Stimulated activated CD4-positive, alpha-beta T cell treated with anti-CD3 and anti-CD28 coated beads, Interleukin-4, amount 100 ng/mL, for 24 hours (primary cell): Measurements from ENCODE around the gene GRIA1.

Source experiments
- DNase-seq: peaks from one replicate; pipeline ENCODE4 v3.0.0-alpha.2; 2020

The GRIA1 gene

GRCh38 chr5:153490118-153491037 is at the start of gene GRIA1:
Gene GRIA1 (plus strand): TSS chr5:153490670.
- DNase-seq, result no peak

DNA sequence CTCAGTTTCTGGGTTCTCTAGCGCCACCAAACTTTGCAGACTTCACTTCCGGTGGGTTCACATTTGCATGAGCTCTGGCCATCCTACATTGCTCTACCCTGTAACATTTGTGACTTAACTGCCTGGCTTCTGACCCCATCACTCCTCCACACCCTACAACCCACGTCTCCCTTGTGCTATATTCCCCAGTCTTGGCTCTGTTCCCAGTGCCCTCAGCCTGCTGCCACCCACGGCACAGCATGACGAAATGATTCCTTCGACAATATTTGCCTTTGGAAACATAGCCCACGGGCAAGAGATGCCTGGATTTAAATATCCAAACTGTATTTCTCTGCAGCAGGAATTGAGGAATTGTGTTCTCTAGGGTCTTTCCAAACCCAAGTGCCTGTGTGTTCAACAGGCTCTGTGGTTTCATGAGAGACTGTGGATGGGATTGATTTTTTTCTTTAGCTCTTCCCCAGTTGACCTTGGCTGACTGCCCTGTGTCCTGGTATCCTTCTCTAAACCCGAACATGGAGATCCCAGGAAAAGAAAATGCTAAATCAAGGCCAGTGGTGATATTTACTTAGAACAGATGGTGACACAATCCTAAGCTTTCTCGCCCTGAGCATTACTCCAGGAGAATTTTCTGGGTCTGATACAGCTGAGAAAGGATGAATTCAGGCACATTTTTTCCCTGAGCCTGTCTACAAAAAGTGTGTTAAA is 44.4 kb upstream of the GRIA1 start:
- DNase-seq, result no peak

GRCh38 chr5:153447534-153447933 is 42.9 kb upstream of the GRIA1 start:
- no peak for DNase-seq

- DNase-seq, result no peak
Observed at GRCh38 chr5:153456354-153456753, 34.1 kb upstream of the GRIA1 start.

DNA sequence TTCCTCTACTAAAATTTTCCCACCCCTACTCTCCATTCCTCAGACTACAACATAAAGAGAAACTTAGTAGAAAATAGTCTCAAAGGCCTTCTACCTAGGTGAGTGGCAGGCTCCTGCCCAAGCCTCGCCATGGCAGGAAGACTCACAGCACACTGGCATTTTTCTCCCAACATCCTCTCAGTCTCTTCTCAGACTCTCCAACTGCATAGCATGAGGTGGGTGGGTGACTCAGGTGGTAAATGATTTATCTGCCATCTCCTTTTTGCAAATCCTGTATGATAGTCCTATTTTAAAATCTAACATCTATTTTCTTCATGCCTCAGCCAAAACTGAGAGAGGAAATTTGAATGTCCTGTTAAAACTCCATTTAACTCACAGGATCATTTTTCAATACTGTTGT is 33.5 kb upstream of the GRIA1 start:
- DNase-seq, result no peak

GRCh38 chr5:153458268-153458667 is 32.2 kb upstream of the GRIA1 start:
- DNase-seq, result no peak

DNA sequence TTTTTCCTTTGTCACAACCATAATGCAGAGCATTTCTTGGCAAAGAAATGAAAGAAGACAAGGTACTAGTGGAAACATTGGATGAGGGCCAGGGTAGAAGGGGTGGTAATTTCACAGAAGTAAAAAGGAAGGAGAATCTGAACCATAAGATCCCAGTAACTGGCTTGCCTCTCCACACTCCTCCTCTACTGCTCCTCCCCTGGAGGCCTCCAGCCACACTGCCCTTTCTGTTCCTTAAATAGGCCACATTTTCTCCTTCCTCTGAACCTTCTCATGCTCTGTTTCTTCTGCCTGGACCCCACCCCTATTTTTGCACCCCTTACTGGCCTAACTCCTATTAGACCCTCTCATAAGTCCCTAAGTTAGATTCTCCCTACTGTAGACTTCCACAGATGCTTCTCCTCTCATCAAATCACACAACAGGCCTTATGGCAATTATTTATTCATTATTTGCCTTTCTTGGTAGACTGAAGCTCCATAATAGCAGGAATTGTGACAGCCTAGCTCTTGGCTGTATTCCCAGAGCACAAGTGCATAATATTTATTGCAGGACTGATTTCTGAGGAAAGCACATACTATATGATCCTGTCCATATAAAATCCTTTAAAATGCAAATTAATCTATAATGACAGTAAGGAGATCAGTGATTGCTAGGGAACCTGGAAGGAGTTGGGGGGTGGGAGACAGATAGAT is 31.3 kb upstream of the GRIA1 start:
- DNase-seq, result no peak

GRCh38 chr5:153460421-153460820 is 30.0 kb upstream of the GRIA1 start:
- no peak for DNase-seq

DNA sequence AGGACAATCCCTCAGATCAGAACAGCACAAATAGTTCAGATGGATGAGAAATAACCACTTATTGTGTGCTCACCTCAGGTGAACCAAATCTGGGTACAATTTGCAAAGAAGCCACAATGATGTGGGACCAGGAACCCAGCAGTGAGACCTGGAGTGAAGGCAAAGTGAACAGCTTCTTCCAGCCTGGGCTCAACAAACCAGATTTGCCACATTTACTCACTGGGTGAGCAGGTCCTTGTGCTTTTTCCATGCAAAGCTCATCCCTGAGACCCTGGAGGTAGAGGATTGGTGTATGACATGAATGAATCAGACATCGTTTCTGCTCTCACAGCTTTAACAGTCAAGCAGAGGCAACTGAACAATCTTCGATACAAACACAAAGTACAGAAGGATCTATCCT is 29.1 kb upstream of the GRIA1 start:
- DNase-seq, result no peak

GRCh38 chr5:153463806-153464205 is 26.7 kb upstream of the GRIA1 start:
- no peak for DNase-seq

- no peak for DNase-seq
Observed at GRCh38 chr5:153467546-153467945, 22.9 kb upstream of the GRIA1 start.

DNA sequence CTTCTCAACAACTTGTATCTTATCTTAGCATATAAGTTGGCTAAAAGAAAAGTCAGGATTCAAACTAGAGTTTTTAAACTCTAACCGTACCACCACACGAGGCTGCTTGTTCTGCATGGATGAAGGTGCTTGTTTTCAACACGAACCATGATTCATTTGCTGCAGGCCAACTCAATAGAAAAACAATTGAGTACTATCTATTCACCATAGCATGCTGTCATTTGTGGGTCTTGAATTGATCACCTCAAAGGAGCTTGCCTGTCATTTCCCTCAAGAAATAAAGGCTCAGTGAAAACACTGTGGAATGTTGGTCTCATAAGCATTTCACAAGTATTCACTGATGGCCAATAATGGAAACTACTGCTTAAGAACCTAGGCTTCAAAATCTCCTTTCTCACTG is 21.0 kb upstream of the GRIA1 start:
- DNase-seq, result no peak

GRCh38 chr5:153470736-153471135 is 19.7 kb upstream of the GRIA1 start:
- DNase-seq, result no peak

DNA sequence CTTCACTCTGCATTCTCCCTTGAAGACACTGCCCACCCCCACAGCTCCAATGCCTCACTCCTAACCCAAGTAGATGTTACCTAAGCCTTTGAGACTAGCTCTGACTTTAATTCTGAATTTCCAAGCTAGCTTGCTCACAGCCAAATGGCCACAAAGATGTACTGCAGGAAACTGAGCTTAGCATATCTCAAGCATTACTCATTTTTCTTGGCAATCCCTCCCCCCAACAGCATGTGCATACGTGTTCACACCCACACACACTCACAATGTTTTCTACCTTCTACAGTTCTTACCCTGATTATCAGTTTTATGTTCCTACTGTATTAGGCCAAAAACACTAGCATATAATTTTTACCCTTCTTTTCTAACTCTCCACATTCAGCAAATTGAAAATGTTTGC is 13.7 kb upstream of the GRIA1 start:
- no peak for DNase-seq

DNA sequence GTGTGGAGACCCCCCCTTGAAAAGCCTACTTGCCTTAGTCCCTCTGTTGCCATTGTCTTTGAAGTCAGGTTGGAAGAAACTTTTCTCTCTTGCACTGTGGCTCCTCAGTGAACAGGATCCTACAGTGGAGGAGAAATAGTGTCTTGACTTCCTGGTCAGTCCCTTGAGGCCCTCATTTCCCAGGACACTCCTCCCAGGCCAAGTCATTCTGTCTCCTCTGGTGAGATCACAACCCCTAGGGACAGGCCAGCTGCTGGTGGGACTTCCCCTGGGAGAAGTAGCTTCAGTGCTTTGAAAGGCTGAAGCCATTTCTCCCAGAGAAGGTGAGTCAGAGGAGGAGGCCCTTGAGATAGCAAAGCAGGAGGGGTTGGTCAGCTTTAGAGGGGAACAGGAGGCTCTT is 10.1 kb upstream of the GRIA1 start:
- no peak for DNase-seq

- no peak for DNase-seq
Observed at GRCh38 chr5:153483482-153483881, 7.0 kb upstream of the GRIA1 start.

- no peak for DNase-seq
Observed at GRCh38 chr5:153485641-153486040, 4.8 kb upstream of the GRIA1 start.

DNA sequence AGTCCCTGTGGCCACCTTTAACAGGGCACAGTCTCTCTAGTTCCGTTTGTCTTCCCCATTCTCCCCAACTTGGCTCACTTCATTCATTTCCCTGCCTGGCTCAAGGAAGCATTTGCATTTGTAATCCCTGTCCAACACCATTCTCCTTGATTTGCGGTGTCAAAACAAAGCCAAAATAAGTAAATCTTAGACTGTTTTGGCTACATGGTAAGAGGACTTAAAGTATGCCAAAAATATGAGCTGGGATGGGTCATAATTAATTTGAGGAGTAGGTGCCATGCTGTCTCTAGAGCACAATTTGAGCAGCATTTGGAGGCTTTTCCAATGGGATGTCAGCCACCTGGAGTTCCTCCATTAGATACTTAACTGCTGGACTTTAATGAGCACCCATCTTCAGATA is 3.7 kb upstream of the GRIA1 start:
- no peak for DNase-seq

DNA sequence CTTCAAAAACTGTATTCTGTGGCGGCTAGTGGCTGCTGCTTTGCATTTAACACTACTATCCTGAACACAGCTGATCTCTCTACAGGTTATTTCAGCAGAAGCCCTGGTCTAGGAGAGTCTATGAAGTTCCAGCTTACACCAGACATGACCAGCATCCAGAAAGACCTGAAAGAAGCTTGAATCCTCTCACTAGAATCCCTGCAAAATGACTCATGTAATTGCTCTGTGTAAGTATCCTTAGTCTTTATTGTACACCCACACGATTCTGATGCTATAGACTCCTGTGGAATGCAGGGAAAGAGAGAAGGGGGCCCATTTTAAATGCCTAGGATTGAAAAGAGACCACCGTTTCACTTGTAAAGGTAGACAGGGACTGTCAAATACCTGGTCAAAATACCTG is 859 bp upstream of the GRIA1 start:
- DNase-seq, result no peak

DNA sequence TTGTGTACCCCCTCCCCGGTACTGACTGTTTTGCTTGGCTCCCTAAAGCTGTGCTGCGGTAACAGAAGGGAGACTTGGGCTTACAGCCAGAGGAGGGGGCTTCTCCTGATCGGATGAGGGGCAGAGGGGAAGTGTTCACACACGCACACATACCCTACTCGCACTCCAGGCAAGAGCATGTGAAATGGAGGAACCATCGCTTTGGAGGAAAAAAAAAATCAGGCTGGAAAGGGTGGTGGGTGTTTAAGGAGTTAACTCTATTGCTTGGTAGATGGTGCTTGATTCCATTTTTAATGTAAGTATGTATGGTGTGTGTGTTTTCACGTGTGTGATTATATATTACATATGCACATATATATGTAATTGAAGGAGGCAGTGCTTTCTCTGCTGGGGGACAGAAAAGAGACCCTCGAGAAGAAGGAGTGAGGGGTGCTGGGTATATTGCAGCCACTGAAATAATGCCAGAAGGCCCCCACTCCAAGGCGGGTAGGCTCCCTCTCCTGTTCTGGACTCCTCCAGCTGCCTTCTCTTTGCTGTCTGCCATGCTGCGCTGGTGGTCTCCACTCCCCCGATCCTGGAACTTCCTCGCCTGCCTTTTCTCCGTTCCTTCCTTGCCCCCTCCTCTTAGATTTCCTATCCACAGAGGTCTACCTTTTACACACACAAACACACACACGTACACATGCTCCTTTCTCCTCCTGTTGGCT is 721 bp downstream of the GRIA1 start:
- no peak for DNase-seq

- DNase-seq, result no peak
Observed at GRCh38 chr5:153491856-153492255, 1.4 kb downstream of the GRIA1 start.

GRCh38 chr5:153496835-153497234 is 6.4 kb downstream of the GRIA1 start:
- no peak for DNase-seq

DNA sequence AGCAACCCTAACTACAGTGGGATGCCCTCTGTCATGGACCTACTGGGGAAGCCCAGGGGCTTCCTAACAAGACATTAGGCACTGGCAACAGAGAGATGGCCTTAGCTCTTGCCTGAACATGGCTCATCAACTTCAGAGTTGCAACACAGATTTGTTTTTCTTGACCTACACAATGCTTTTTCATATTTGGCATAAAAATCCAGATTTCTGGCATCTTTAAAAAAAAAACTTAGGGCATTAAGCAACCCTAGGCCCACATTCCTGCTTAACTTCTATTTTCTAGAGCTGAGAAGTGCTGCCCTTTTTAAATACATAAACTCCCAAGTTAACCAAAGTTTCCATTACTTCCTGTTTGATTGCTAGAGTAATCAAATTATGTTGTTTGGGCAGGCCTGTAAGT is 8.0 kb downstream of the GRIA1 start:
- DNase-seq, result no peak
